GM23338 (cell line): ENCODE results near the gene ELAVL3. TPM values are rescaled to one million over a fixed set of nuclear protein-coding genes. Genes with fewer than 3 reads are reported as not detected.

Experiments used
- CREB1 ChIP-seq: fragments of 250-450 bp; sonication (Bioruptor Pico); IDR thresholded peaks from 2 replicates; pipeline ENCODE4 v1.5.0; 2020; ENCODE audit warnings: low read depth, mild to moderate bottlenecking, moderate library complexity
- EZH2 ChIP-seq: fragments of 200-600 bp; sonication (generic); IDR thresholded peaks from one replicate; pipeline ENCODE4 v1.8.0; 2017; ENCODE audit warnings: antibody characterized with exemption, mild to moderate bottlenecking, low read depth; ENCODE audit not compliant: unreplicated experiment
- JUNB ChIP-seq: IDR thresholded peaks from one replicate; pipeline ENCODE4 v1.6.1; 2016; ENCODE audit warnings: antibody characterized with exemption; ENCODE audit not compliant: unreplicated experiment
- POLR2AphosphoS5 ChIP-seq: IDR thresholded peaks from 2 replicates; pipeline ENCODE4 v1.6.1; 2016; ENCODE audit warnings: antibody characterized with exemption, low read depth
- REST ChIP-seq: IDR thresholded peaks from one replicate; pipeline ENCODE4 v1.6.1; 2018; ENCODE audit warnings: antibody characterized with exemption; ENCODE audit not compliant: unreplicated experiment
- ZNF331 ChIP-seq: fragments of 250-450 bp; sonication (Bioruptor Pico); IDR thresholded peaks from 2 replicates; pipeline ENCODE4 v1.5.0; 2020; ENCODE audit warnings: low read depth, mild to moderate bottlenecking, moderate library complexity
- polyA plus RNA-seq: library from polyadenylated mRNA; unstranded; fragments of >200 nt; fragmentation: Nextera tagmentation; extraction: Ambion mirVana; gene quantifications from 2 replicates; pipeline ENCODE4 v1.2.1, GENCODE V29; 2016
- total RNA-seq: library from RNA; depleted of rRNA; stranded (reverse); fragments of >200 nt; shearing (Covaris generic); gene quantifications from 2 replicates; pipeline ENCODE4 v1.2.3, GENCODE V29; 2014
- TF ChIP-seq, protein P1 (sequence below): fragments of 250-450 bp; sonication (Bioruptor Pico); IDR thresholded peaks from 2 replicates; pipeline ENCODE4 v1.5.0; 2020; ENCODE audit warnings: mild to moderate bottlenecking, moderate library complexity

ELAVL3 gene
- total and polyA plus RNA-seq, 2 experiments from 2014 or later: 0.45 to 1.2 TPM

DNA sequence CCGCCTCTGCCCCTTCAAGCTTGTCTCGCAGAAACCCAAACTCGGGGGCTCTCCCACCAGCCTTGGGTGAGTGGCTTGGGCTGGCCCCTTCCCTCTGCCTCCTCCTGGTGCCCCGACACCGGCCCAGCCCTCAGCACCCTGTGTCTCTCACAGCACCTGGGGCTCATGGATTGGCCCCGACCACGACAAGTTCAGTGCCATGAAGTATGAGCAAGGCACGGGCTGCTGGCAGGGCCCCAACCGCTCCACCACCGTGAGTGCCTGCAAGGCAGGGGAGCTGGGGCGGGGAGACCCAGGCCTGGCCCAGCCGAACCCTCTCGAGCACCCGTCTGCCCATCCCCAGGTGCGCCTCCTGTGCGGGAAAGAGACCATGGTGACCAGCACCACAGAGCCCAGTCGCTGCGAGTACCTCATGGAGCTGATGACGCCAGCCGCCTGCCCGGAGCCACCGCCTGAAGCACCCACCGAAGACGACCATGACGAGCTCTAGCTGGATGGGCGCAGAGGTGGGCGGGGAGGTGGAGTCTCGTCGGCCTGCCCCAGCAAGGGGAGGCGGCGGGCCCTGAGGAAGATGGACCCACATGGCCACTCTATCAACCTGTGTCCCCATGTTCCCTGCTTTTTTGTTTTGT, 31.8 kb downstream of the ELAVL3 start (continued):
- TF ChIP-seq, protein P1, sequence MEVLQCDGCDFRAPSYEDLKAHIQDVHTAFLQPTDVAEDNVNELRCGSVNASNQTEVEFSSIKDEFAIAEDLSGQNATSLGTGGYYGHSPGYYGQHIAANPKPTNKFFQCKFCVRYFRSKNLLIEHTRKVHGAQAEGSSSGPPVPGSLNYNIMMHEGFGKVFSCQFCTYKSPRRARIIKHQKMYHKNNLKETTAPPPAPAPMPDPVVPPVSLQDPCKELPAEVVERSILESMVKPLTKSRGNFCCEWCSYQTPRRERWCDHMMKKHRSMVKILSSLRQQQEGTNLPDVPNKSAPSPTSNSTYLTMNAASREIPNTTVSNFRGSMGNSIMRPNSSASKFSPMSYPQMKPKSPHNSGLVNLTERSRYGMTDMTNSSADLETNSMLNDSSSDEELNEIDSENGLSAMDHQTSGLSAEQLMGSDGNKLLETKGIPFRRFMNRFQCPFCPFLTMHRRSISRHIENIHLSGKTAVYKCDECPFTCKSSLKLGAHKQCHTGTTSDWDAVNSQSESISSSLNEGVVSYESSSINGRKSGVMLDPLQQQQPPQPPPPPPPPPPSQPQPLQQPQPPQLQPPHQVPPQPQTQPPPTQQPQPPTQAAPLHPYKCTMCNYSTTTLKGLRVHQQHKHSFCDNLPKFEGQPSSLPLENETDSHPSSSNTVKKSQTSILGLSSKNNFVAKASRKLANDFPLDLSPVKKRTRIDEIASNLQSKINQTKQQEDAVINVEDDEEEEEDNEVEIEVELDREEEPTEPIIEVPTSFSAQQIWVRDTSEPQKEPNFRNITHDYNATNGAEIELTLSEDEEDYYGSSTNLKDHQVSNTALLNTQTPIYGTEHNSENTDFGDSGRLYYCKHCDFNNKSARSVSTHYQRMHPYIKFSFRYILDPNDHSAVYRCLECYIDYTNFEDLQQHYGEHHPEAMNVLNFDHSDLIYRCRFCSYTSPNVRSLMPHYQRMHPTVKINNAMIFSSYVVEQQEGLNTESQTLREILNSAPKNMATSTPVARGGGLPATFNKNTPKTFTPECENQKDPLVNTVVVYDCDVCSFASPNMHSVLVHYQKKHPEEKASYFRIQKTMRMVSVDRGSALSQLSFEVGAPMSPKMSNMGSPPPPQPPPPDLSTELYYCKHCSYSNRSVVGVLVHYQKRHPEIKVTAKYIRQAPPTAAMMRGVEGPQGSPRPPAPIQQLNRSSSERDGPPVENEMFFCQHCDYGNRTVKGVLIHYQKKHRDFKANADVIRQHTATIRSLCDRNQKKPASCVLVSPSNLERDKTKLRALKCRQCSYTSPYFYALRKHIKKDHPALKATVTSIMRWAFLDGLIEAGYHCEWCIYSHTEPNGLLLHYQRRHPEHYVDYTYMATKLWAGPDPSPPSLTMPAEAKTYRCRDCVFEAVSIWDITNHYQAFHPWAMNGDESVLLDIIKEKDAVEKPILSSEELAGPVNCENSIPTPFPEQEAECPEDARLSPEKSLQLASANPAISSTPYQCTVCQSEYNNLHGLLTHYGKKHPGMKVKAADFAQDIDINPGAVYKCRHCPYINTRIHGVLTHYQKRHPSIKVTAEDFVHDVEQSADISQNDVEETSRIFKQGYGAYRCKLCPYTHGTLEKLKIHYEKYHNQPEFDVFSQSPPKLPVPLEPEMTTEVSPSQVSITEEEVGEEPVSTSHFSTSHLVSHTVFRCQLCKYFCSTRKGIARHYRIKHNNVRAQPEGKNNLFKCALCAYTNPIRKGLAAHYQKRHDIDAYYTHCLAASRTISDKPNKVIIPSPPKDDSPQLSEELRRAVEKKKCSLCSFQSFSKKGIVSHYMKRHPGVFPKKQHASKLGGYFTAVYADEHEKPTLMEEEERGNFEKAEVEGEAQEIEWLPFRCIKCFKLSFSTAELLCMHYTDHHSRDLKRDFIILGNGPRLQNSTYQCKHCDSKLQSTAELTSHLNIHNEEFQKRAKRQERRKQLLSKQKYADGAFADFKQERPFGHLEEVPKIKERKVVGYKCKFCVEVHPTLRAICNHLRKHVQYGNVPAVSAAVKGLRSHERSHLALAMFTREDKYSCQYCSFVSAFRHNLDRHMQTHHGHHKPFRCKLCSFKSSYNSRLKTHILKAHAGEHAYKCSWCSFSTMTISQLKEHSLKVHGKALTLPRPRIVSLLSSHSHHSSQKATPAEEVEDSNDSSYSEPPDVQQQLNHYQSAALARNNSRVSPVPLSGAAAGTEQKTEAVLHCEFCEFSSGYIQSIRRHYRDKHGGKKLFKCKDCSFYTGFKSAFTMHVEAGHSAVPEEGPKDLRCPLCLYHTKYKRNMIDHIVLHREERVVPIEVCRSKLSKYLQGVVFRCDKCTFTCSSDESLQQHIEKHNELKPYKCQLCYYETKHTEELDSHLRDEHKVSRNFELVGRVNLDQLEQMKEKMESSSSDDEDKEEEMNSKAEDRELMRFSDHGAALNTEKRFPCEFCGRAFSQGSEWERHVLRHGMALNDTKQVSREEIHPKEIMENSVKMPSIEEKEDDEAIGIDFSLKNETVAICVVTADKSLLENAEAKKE (CRISPR knock-in tag): no peak
- no peak for TF ChIP-seq POLR2AphosphoS5
- no peak for TF ChIP-seq JUNB
- no peak for TF ChIP-seq CREB1 (CRISPR knock-in tag)
- TF ChIP-seq REST: no peak
- no peak for TF ChIP-seq ZNF331 (CRISPR knock-in tag)
- no peak for TF ChIP-seq EZH2
